ENCODE data around the gene SYPL1. TPM values are rescaled to one million over a fixed set of nuclear protein-coding genes. Genes with fewer than 3 reads are reported as not detected.

Gene SYPL1
- total and polyA plus RNA-seq, 9 of the 15 experiments (the other 6 are each of a cell fraction or from before 2014, with no cell fraction given): 23.8 to 214 (median 70.2) TPM

GRCh38 chr7:106139265-106140251 lies 27.4 kb upstream of the SYPL1 start:
- TF ChIP-seq DPF2 (IDR thresholded peaks at IDR 0.05): no peak
- no peak for TF ChIP-seq ZNF134 (CRISPR knock-in tag; conservative IDR thresholded peaks at IDR 0.05)
- no peak for TF ChIP-seq KAT7 (CRISPR knock-in tag; IDR thresholded peaks at IDR 0.05; ENCODE audit: borderline replicate concordance)
- TF ChIP-seq YBX1 (IDR thresholded peaks at IDR 0.05): no peak
- TF ChIP-seq LARP7 (IDR thresholded peaks at IDR 0.05): no peak
- no peak for TF ChIP-seq ASH1L (IDR thresholded peaks at IDR 0.05; ENCODE audit: borderline replicate concordance, low read depth, partially characterized antibody)
- H3K79me2 ChIP-seq (ENCODE audit: control insufficient read depth, insufficient read depth, low read length): no peaks in the 10 kb centered on the region
- H3K9ac ChIP-seq (ENCODE audit: insufficient read depth in 1 of 2, low read depth in 2 of 2, low read length in 2 of 2): no peak overlapping the region
- 0 out of 2 replicates have a peak, but pooled peaks cover 4% of the 10 kb centered on the region for H4K20me1 ChIP-seq (replicated peaks; ENCODE audit: control insufficient read depth, insufficient read depth, low read length)
- ChIA-PET POLR2A (interaction anchor here (1.4 kb wide), 1 partner anchor 15 kb away, joined by 3 read pairs; no protein-coding TSS in a partner anchor), CTCF (ENCODE audit: low intra/inter-chr PET ratio) (no interaction called here)
- WGBS (ENCODE audit: insufficient coverage, low coverage, missing lambda C conversion rate): 11% methylated on average over 8 of the region's 8 CpGs
- H3K27ac ChIP-seq (ENCODE audit: extremely low read depth, low read depth, low read length): no peak overlapping the region
- peaks cover 51 to 59% of the 10 kb centered on the region in 2 experiments for H3K27me3 ChIP-seq (ENCODE audit: control insufficient read depth in 2 of 2, insufficient read depth in 2 of 2, low read length in 2 of 2)
- H3K4me1 ChIP-seq (replicated peaks in 1 of 2; ENCODE audit: control insufficient read depth in 2 of 2, insufficient read depth in 2 of 2, low read length in 2 of 2): no peaks in the 10 kb centered on the region
- no peaks in the 10 kb centered on the region for H3K9me3 ChIP-seq (replicated peaks; ENCODE audit: control insufficient read depth, insufficient read depth, low read depth, low read length)
- H3K4me2 ChIP-seq (ENCODE audit: insufficient read depth, low read length): no peak overlapping the region
- FAIRE-seq (no peak), DNase-seq (ENCODE audit: extremely low read depth in 1 of 4, low spot score in 3 of 4) (no peak), ATAC-seq (no peak; the same call in 1 of the 3 replicates)
- H3K9me1 ChIP-seq (ENCODE audit: control insufficient read depth, insufficient read depth, low read length): no peaks in the 10 kb centered on the region
- no peak overlapping the region for H2AFZ ChIP-seq (ENCODE audit: low read depth, low read length)
- intact Hi-C loops (cut with micrococcal nuclease) (no loop called here), in situ Hi-C loops (cut with MboI) (no loop called here)
- no peaks in the 10 kb centered on the region for H3K36me3 ChIP-seq (ENCODE audit: control insufficient read depth, insufficient read depth, low read length)
- BruUV-seq (replicated peaks): no TSS peak
- no peak overlapping the region for H3K4me3 ChIP-seq

All from K562 (cell line).